Upper lobe of right lung (tissue), 1 donor: ENCODE measurements around the gene CDC42EP4. TPM values are rescaled to one million over a fixed set of nuclear protein-coding genes. Genes with fewer than 3 reads are reported as not detected.
A peak's percentile ranks its signal among the peaks of the same experiment; 100 is the strongest.
"Not testable (repeated sequence)": the region's sequence is repeated elsewhere in the genome, so short reads cannot be mapped to it uniquely, and the experiment has no call there.

Experiments
- ATAC-seq: fragments of 200-7000 bp; cut with Tn5 transposase; one replicate; pipeline ENCODE4 v1.9.1; 2020; ENCODE audit warnings: mild to moderate bottlenecking, moderate library complexity
- DNase-seq: peaks from one replicate; pipeline ENCODE4 v3.0.0-alpha.2; 2020
- H3K27ac ChIP-seq: fragments of 200-600 bp; one replicate; pipeline ENCODE4 v1.8.0; 2022
- H3K27me3 ChIP-seq: fragments of 200-600 bp; one replicate; pipeline ENCODE4 v1.8.0; 2022; ENCODE audit warnings: mild to moderate bottlenecking
- H3K36me3 ChIP-seq: fragments of 200-600 bp; one replicate; pipeline ENCODE4 v1.8.0; 2022
- H3K4me1 ChIP-seq: fragments of 200-600 bp; one replicate; pipeline ENCODE4 v1.8.0; 2022
- H3K4me3 ChIP-seq: fragments of 200-600 bp; one replicate; pipeline ENCODE4 v1.8.0; 2022; ENCODE audit warnings: mild to moderate bottlenecking
- H3K9me3 ChIP-seq: fragments of 200-600 bp; one replicate; pipeline ENCODE4 v1.8.0; 2022
- CTCF ChIP-seq: fragments of 200-600 bp; IDR thresholded peaks from one replicate; pipeline ENCODE4 v1.8.0; 2022; ENCODE audit warnings: antibody characterized with exemption
- intact Hi-C: fragments of 100-400 bp; cut with DNase I; formaldehyde crosslinking; loops from one replicate; pipeline ENCODE4 v1.11.0; 2022
- total RNA-seq: library from RNA; stranded (reverse); fragmentation: NEBNext Ultra II Directional; extraction: Animal tissue kit (Norgen Biotek cat#: 25700); gene quantifications from one replicate; pipeline ENCODE4 v1.2.1, GENCODE V29; 2021
- donor health status: DM: no; HTN: yes; CAD: no; lungs with severe emphysema.

Gene CDC42EP4
- total RNA-seq, 1 donor from 2014 or later = 59.0 TPM

GRCh38 chr17:73337330-73337710 is 25.5 kb upstream of the CDC42EP4 start:
- Histone ChIP-seq H3K27ac (no peak overlapping the region), H3K4me3 (no peak overlapping the region), H3K36me3 (no peaks in the 10 kb centered on the region), H3K27me3 (no peaks in the 10 kb centered on the region), H3K9me3 (no peaks in the 10 kb centered on the region), H3K4me1 (peaks cover 8% of the 10 kb centered on the region)
- intact Hi-C loops = no loop called here
- no peak for ATAC-seq
- DNase-seq = no peak
- no peak for TF ChIP-seq CTCF

GRCh38 chr17:73336408-73337329 is 24.9 kb upstream of the CDC42EP4 start:
- H3K36me3 ChIP-seq = no peaks in the 10 kb centered on the region
- DNase-seq (no peak), ATAC-seq (no peak)
- no peak overlapping the region for H3K27ac ChIP-seq
- no peaks in the 10 kb centered on the region for H3K9me3 ChIP-seq
- intact Hi-C loops = no loop called here
- no peak for TF ChIP-seq CTCF
- peaks cover 6% of the 10 kb centered on the region for H3K4me1 ChIP-seq
- no peaks in the 10 kb centered on the region for H3K27me3 ChIP-seq
- H3K4me3 ChIP-seq = no peak overlapping the region

- no peaks in the 10 kb centered on the region for H3K9me3 ChIP-seq
- TF ChIP-seq CTCF = no peak
- no peaks in the 10 kb centered on the region for H3K36me3 ChIP-seq
- H3K27me3 ChIP-seq = no peaks in the 10 kb centered on the region
- no peak overlapping the region for H3K27ac ChIP-seq
- intact Hi-C loops = no loop called here
- no peak overlapping the region for H3K4me3 ChIP-seq
- no peak for ATAC-seq
- H3K4me1 ChIP-seq = peaks cover 6% of the 10 kb centered on the region
- DNase-seq = no peak
These were observed 24.0 kb upstream of the CDC42EP4 start for GRCh38 chr17:73335591-73336407.

GRCh38 chr17:73334771-73335513 is 23.1 kb upstream of the CDC42EP4 start:
- no peak for ATAC-seq
- intact Hi-C loops = no loop called here
- peaks cover 6% of the 10 kb centered on the region for H3K4me1 ChIP-seq
- H3K4me3 ChIP-seq = no peak overlapping the region
- no peak overlapping the region for H3K27ac ChIP-seq
- H3K27me3 ChIP-seq = no peaks in the 10 kb centered on the region
- TF ChIP-seq CTCF = no peak
- DNase-seq = no peak
- H3K36me3 ChIP-seq = no peaks in the 10 kb centered on the region
- H3K9me3 ChIP-seq = no peaks in the 10 kb centered on the region

- DNase-seq (peak; percentile 74), ATAC-seq (peak; percentile 38)
- H3K36me3 ChIP-seq, H3K4me1 ChIP-seq, H3K27me3 ChIP-seq, H3K4me3 ChIP-seq, H3K9me3 ChIP-seq, H3K27ac ChIP-seq, intact Hi-C loops: not testable (repeated sequence)
These were observed 21.6 kb upstream of the CDC42EP4 start for GRCh38 chr17:73333445-73333844.
